Measurements from ENCODE around the gene ANG.
"Not testable (repeated sequence)": the region's sequence is repeated elsewhere in the genome, so short reads cannot be mapped to it uniquely, and the experiment has no call there.

The ANG gene

DNA sequence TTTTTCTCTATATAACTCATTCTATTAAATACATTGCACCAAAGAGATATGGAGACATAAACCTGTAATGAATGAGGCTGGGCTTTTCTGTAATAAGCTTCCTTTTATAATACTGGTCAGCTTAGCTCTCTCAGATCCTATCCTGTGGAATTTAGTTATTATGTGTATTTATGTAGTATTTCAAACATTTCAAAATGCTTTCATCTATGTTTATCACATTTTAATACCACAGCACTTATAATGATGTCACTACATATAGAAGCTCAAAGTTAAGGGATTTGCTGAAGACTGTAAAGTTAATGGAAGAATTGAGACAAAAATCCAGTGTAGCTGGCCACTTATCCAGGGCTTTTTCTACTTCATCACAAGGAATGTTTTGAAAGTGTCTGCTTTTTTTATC is 11.4 kb downstream of the ANG start:
- no peak for DNase-seq

DNA sequence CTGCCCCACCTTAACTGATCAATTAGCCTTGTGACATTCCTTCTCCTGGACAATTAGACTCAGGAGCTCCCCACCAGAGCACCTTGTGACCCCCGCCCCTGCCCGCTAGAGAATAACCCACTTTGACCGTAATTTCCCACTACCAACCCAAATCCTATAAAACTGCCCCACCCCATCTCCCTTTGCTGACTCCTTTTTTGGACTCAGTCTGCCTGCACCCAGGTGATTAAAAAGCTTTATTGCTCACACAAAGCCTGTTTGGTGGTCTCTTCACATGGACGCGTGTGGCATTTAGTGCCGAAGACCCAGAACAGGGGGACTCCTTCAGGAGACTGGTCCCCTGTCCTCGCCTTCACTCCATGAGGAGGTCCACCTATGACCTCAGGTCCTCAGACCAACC is 12.4 kb downstream of the ANG start:
- not testable (repeated sequence) for DNase-seq

DNA sequence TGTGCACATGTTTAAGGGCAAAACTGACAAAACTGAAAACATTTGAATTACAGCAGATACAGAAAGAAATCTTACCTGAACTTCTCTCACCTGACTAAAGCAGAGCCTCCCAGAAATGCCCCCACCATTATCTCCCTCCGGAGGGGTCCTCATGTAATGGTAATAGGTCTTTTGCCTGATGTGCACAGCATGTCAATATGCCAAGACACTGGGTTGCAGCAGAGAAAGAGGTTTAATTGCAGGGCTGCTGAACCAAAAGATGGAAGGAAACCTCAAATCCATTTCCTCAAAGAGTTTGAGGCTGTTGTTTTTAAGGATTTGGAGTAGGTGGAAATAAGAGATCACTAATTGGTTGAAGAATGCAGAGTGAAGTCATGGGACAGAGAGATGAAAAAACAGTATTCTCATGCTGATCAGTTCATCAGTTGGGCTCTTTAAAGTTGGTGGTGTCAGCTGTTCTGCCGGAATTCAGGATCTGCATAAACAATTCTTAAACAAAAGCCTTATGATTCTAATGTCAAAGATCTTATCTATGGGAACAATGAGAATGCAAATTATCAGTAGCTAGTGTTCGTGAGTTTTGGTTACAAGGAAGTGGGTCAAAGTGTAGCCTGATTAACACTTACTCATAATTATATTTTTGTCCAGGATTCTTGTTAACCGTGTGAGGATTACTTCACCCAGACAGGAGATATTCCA is 18.2 kb downstream of the ANG start:
- no peak for DNase-seq

DNA sequence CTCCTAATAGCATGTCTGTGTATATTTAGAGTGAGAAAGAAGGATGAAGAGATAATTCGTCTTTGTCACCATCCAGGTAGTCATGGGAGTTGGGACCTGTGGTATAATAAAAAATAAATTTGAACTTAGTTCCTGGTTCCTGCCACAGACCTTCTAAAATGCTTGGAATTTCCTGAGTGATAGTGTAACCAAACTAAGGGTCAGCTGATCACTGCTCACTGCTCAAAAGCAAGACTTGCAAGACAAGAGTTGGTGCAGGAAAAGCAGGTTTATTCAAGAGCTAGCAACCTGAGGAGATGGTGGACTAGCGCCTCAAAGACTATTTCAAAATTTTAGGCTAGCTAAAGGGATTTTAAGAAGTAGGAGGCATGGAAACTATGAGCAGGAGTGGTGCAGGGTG is 19.1 kb downstream of the ANG start:
- no peak for DNase-seq

DNA sequence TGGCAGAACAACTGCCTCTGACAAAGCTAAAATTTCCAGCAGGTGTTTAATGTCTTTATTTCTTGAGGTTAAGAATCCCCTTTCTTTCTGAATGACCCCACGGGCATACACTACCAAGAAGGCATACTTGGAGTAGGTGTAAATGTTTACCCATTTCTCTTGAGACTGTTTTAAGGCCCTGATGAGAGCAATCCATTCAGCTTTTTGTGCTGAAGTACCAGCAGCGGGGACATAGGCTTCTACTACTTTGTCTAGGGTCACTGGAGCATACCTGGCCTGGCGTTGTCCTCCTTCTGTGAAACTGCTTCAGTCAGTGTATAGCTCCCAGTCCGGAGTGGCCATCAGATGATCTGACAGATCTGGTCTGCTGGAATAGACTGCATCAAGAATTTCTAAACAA is 22.7 kb downstream of the ANG start:
- DNase-seq = no peak

DNA sequence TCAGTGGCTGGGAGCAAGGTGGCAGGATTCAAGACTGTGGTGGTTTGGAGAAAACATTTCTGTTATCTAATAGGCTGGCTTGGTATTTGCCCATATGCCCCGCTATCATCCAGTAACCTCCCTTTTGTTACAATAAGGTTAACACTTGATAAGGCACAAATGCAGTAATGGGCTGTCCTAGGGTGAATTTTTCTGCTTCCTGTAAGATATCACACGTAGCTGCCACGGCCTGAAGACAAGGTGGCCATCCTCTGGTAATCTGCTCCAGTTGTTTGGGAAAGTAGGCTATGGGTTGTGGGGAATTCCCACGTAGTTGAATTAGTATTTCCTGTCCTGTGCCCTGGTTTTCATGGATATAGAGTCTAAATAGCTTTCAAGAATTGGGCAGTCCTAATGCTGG is 23.1 kb downstream of the ANG start:
- no peak for DNase-seq

DNA sequence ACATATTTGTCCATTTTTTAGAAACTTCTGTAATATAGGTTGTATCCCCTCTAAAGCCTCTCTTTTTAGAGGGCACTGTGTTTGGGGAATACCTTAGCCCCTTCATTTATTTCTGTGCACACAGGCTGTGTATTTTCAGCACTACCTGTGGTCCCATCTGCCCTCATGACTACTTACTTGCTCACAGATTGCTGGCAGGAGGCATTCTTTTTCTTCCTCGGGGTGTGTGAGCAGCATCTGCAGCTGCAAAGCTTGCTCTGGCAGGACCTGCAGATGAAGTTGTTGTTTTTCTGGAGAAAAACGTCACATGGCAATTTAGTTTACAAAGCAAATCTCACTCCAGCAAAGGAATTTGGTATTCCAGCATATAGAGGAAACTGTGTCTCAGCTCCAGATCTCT is 24.3 kb downstream of the ANG start:
- no peak for DNase-seq

DNA sequence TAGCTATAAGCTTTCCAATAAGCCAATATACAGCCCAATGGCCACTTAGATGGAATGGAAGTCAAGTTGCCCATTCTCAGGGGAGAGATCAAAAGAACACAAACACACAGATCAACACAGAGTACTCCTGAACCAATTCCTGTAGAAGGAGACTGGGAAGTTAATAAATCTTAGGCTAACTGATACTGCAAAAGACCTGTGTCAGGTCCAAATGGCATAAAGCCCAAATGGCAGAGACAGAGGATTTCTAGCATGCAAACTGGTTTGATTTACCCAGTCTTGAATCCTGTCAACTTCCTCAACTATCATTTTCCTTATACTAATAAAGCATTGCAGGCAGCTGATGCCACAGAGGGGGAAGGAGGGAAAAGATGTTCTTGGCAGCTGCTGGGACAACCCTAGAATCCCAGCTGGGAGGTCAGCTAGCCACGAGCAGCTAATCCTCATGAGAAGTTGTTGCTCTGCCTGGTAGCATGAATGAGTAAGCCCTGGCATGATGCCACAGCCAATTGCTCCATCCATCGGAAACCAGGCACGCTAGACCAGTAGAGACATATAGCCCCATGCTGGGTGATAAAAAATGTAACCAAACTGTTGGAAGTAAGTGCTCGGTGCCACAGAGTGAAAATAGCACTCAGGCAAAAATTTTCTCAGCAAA is 26.2 kb downstream of the ANG start:
- no peak for DNase-seq

DNA sequence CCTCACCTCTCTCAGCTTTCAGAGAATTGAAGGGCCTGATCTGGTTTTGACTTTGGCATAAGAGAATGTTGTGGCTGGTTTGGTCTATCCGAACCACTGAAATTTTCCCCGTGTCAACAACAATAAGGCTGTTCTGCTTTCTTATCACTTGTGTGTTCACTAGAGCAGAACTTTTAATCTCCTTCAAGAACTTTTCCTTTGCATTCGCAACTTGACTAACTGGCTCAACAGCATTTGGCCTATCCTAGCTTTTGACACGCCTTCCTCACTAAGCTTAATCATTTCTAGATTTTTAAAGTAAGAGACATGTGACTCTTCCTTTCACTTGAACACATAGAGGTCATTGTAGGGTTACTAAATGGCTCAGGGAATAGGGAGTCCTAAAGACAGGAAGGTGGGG is 31.2 kb downstream of the ANG start:
- DNase-seq = no peak

DNA sequence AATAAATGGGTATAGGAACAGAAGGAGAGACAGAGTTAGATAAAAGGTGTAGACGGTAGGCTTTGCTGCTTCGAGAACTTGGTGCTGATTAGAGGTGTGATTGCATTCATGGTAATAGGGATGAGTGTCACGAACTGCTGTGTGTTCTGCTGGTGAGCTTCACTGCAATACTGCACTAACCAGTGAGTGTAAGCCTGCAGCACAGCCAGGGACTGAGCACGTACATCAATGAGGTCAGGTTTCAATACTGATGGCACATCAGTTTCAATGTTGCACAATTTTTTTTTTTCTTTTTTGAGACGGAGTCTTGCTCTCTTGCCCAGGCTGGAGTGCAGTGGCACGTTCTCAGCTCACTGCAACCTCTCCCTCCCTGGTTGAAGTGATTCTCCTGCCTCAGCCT is 32.2 kb downstream of the ANG start:
- DNase-seq = no peak

DNA sequence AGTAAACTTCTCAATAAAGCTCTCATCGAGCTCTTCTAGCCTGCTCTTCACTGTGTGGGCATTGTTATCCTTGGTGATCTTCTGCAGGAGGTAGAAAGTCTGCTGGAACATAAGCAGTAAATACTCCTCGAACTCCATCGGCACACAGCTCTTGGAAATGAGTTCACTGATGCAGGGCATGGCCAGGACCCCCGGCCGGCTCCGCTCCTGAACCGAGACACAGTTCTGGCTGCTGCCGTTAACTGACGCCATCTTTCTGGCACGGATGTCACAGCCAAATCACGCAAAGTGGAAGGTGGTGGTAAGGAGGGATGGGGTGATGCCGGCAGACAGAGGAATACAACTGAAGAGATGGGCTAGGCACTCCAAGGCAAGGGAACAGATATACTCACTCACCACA is 33.5 kb downstream of the ANG start:
- no peak for DNase-seq

DNA sequence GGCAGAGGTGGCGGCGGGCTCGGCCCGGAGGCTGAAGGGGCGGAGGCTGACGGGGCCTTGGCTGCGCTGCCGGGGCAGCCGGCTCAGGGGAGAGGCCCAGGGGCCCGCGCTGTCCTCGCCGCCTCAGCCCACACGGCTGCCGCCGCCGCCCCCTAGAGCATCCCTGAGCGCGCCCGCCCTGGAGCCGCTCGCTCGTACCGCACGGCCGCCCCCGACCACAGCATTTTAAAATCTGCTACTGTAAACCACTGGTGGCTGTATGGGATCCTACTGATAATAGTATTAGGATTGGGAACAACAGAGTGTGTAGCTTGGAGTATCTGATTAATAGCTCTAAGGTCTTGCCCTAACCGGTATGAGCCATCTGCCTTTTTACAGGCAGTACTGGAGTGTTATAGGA is 34.9 kb downstream of the ANG start:
- DNase-seq = no peak

DNA sequence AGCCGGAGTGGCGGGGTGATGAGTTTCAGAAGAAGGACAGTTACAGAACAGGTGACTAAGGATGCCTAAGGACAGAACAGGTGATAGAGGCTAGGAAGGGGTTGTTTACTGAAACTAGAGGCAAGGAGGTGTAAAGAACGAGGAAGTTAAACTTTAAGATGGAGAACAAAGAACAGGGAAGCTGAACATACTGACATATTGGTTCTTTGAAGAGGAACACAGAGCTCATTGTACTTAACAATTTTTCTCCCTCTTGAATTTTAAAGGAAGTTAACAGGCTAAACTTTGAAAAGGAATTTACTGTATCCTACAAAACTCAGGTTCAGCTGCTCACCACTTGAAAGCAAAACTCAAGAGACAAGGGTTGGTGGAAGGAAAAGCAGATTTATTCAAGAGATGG is 37.6 kb downstream of the ANG start:
- DNase-seq = not testable (repeated sequence)

DNA sequence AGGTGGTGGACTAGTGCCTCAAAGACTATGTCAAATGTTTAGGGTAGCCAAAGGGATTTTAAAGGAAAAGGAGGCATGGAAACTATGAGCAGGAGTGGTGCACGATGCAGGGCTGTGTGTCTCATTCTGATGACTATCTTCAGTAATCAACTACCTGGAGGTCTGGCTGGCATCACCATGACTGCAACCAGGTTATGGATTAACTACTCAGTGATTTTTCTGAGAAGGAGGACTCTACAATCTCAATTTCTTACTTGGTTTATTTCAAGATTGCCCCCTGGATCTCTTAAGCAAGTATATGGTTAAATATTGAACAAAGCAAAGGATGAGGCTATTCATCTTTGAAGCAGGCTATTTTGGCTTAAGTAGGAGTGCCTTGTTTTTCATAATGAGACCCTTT is 38.0 kb downstream of the ANG start:
- no peak for DNase-seq

DNA sequence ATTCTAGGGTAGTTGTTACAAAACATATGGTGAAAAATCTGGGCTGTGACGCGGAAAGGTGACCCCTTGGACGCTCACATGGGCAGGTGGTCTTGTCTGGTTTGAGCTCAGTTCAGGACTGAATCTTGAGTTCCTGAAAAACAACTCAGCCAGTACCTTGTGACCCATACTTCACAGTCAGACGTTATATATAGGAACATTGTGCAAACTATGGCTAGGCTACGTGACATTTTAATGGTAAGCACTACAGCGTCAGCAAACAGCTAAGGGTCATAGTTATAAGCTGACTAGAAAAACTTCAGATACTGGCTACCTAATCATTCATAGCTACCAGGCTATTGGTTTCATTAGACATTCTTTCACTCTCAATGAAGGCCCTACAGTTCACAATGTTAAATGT is 42.3 kb downstream of the ANG start:
- no peak for DNase-seq

DNA sequence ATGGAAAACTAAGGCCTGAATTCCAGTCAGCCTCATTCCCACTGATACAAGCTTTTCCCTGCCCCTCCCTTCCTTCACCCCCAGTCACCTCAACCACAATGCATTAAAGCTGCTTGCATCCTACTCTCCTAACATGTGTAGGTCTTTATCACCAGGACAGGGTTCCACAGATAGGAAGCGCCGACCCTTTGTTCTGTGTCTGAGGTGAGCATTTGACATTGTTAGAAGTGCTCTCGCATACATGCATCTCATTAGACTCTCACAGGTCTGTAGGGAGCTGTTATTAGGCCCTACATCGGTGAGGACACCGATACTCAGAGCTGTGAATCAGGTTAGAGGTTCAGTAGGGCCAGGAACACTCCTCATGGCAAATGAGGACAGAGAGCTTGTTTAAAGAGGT is 43.9 kb downstream of the ANG start:
- no peak for DNase-seq

DNA sequence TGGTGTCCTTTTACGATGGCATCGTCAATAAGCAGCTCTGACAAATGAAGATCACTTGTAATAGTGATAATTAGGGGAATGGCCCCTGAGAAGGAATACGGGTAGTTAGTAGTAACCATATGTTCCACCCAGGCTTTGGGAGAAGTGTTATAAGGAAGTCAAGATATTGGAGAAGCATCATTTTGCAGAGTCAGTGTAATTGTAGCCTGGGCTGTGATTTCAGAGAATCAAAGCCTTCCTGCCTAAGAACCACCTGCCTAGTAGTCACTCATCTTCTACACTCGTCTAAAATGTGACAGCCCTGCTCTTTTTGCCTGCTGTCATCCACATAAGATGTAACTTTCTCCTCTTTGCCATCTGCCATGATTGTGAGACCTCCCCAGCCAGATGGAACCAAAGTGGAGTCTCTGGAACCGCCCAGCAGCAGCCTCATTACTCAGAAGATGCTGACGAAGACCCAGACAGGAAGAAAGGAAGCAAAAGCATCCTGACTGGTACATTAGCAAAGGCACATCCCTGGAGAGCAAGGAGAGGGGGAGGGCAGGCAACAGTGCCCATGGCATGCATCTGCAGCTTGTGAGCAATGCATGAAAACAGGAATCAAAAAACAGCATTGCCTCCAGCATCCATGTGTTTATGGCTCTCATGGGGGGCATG is 44.5 kb downstream of the ANG start:
- no peak for DNase-seq

DNA sequence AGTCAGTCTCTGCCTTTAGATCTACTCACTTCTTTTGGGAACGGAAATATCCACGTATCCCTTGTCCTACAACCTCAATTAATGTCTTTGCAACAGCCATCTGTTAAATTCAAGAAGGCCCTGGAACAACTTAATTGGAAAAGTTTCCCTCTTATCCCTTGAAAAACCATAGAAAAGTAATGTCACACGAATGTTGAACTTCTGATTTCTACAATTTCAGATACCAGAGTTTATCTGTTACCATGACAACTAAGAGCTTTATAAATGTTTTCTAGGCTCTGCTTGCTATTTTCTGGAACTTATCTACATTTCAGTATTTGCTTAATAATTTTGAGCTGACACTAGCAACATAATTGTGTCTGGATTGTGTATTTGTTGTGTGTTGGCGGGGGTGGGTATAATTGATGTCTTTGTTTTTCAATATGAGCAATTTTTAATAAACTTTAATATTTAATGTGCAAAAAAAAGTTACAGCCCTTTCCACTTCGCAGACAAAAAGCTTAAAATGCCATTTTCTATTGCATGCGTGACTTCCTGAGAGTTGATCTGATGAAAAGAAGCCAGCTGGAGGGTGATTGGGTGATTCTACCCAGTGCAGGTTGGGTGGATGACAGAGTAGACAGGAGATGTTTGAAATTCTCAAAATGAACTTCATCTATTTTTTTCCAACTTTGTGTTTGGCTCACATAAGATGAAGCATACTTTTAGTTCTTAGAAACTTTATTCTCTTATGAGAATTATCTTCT is 45.3 kb downstream of the ANG start:
- DNase-seq = no peak

DNA sequence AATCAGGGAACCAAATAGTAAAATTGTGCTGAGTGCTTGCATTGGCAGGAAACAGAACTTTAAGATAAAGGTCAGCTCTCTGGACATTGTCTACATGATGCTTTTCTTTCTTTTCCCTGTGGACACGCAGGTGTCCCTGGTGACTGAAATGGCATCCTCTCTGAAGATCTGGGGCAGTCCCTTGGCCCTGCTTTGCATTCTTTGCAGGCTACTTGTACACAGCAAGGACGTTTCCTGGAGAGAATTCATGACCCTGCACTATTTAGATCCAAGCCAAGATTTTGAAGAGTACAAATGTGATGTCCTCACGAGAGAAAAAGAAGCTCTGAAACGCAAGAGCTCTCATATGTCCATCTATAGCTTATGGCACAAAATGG is 45.9 kb downstream of the ANG start:
- no peak for DNase-seq

DNA sequence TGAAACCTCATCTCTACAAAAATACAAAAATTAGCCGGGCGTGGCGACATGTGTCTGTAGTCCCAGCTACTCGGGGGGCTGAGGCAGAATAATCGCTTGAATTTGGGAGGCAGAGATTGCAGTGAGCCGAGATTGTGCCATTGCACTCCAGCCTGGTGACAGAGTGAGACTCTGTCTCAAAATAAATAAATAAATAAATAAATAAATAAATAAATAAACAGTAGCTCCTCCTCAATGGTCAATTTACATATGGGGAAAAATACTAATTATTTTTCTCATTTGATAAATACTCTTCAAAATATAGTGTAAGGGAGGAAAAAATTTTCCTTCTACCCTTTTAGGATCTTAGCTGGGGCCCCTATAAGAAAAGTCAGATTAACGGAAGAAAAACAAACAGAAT is 49.7 kb downstream of the ANG start:
- not testable (repeated sequence) for DNase-seq

DNA sequence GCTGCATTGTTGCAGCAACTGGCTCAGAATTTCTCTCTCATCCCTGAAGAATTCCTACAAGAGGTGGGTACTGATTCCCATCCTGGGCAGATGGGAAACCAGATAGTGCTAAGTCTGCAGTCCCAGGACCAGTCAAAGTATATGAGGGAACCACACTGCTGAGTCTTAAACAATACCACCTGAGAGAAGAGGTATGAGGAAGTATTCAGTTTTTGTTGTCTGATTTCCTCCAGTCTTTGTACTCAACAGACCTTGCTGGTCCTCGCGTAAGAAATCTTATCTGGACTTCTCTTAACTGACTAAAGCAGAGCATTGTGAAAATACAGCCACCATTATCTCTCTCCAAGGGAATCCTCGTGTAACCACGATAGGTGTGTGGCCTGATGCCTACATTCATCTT is 53.6 kb downstream of the ANG start:
- DNase-seq = no peak

DNA sequence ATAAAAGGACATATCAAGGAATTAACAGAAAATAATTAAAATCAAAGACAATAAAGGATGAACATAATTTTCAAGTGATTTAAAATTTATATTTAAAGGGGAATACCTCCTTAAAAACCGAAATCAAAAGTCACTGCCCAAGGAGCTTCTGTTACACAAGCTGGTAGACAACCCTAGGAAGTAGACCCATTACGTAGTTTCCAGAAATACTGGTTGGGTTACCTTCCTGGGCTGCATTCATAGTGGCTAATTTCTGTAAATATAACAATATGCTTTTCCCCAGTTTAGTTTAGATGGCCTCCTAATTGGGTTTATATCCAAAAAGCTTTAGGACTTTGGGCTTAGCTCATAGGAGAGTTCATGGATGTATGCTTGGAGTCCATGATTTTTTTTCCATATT is 55.0 kb downstream of the ANG start:
- no peak for DNase-seq

Measured in stimulated activated CD4-positive, alpha-beta T cell treated with anti-CD3 and anti-CD28 coated beads, Interleukin-2, amount 100 ng/mL, for 24 hours (primary cell).